ENCODE data around the gene TRAF2. TPM values are rescaled to one million over a fixed set of nuclear protein-coding genes. Genes with fewer than 3 reads are reported as not detected.
A peak's percentile ranks its signal among the peaks of the same experiment; 100 is the strongest.

The TRAF2 gene
- total and polyA plus RNA-seq, 2 of the 8 experiments (the other 6 are each of a cell fraction or from before 2014, with no cell fraction given) = 26.9 to 50.2 TPM

GRCh38 chr9:136885950-136886578 lies at the start of gene TRAF2 (continued):
- no peak for TF ChIP-seq ZNF274 (IDR thresholded peaks at IDR 0.05; ENCODE audit: borderline replicate concordance, extremely low read depth, low read length)
- no peak for TF ChIP-seq BRCA1 (IDR thresholded peaks at IDR 0.05; ENCODE audit: low read depth, low read length)
- TF ChIP-seq BACH1 (IDR thresholded peaks at IDR 0.05; ENCODE audit: low read length) = no peak
- TF ChIP-seq, protein P1, sequence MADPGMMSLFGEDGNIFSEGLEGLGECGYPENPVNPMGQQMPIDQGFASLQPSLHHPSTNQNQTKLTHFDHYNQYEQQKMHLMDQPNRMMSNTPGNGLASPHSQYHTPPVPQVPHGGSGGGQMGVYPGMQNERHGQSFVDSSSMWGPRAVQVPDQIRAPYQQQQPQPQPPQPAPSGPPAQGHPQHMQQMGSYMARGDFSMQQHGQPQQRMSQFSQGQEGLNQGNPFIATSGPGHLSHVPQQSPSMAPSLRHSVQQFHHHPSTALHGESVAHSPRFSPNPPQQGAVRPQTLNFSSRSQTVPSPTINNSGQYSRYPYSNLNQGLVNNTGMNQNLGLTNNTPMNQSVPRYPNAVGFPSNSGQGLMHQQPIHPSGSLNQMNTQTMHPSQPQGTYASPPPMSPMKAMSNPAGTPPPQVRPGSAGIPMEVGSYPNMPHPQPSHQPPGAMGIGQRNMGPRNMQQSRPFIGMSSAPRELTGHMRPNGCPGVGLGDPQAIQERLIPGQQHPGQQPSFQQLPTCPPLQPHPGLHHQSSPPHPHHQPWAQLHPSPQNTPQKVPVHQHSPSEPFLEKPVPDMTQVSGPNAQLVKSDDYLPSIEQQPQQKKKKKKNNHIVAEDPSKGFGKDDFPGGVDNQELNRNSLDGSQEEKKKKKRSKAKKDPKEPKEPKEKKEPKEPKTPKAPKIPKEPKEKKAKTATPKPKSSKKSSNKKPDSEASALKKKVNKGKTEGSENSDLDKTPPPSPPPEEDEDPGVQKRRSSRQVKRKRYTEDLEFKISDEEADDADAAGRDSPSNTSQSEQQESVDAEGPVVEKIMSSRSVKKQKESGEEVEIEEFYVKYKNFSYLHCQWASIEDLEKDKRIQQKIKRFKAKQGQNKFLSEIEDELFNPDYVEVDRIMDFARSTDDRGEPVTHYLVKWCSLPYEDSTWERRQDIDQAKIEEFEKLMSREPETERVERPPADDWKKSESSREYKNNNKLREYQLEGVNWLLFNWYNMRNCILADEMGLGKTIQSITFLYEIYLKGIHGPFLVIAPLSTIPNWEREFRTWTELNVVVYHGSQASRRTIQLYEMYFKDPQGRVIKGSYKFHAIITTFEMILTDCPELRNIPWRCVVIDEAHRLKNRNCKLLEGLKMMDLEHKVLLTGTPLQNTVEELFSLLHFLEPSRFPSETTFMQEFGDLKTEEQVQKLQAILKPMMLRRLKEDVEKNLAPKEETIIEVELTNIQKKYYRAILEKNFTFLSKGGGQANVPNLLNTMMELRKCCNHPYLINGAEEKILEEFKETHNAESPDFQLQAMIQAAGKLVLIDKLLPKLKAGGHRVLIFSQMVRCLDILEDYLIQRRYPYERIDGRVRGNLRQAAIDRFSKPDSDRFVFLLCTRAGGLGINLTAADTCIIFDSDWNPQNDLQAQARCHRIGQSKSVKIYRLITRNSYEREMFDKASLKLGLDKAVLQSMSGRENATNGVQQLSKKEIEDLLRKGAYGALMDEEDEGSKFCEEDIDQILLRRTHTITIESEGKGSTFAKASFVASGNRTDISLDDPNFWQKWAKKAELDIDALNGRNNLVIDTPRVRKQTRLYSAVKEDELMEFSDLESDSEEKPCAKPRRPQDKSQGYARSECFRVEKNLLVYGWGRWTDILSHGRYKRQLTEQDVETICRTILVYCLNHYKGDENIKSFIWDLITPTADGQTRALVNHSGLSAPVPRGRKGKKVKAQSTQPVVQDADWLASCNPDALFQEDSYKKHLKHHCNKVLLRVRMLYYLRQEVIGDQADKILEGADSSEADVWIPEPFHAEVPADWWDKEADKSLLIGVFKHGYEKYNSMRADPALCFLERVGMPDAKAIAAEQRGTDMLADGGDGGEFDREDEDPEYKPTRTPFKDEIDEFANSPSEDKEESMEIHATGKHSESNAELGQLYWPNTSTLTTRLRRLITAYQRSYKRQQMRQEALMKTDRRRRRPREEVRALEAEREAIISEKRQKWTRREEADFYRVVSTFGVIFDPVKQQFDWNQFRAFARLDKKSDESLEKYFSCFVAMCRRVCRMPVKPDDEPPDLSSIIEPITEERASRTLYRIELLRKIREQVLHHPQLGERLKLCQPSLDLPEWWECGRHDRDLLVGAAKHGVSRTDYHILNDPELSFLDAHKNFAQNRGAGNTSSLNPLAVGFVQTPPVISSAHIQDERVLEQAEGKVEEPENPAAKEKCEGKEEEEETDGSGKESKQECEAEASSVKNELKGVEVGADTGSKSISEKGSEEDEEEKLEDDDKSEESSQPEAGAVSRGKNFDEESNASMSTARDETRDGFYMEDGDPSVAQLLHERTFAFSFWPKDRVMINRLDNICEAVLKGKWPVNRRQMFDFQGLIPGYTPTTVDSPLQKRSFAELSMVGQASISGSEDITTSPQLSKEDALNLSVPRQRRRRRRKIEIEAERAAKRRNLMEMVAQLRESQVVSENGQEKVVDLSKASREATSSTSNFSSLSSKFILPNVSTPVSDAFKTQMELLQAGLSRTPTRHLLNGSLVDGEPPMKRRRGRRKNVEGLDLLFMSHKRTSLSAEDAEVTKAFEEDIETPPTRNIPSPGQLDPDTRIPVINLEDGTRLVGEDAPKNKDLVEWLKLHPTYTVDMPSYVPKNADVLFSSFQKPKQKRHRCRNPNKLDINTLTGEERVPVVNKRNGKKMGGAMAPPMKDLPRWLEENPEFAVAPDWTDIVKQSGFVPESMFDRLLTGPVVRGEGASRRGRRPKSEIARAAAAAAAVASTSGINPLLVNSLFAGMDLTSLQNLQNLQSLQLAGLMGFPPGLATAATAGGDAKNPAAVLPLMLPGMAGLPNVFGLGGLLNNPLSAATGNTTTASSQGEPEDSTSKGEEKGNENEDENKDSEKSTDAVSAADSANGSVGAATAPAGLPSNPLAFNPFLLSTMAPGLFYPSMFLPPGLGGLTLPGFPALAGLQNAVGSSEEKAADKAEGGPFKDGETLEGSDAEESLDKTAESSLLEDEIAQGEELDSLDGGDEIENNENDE (IDR thresholded peaks at IDR 0.05; ENCODE audit: insufficient replicate concordance, low read length) = no peak
- TF ChIP-seq HDAC6 (IDR thresholded peaks at IDR 0.05; ENCODE audit: low read depth, low read length) = no peak
- peak; percentile 100 for TF ChIP-seq SP1 (IDR thresholded peaks at IDR 0.05; ENCODE audit: low read depth, low read length)
- TF ChIP-seq NRF1 (IDR thresholded peaks at IDR 0.05; ENCODE audit: low read depth, low read length) = no peak
- TF ChIP-seq KDM4A (IDR thresholded peaks at IDR 0.05; ENCODE audit: low read depth, low read length, severe bottlenecking) = peak; percentile 93

Data from H1 (cell line).